ENCODE data around the gene DSPP.

The DSPP gene

DNA sequence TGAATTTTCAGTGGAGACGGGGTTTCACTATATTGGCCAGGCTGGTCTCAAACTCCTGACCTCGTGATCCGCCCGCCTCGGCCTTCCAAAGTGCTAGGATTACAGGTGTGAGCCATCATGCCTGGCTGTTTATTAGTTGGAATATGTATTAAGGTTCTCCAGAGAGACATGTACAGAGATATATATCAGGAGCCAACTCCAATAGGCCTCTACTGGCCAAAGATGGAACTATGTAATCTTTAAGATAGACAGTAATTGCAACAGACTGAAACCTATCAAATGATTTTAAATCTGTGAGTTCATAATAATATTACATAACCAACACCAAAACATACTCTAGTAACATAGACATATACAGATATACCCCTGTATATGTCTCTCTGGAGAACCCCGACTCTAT lies 36.0 kb downstream of the DSPP start:
- ATAC-seq, result 0 out of 3 replicates have a peak, but pooled peaks have one; percentile 35
- TF ChIP-seq TCF4 (CRISPR knock-in tag; IDR thresholded peaks at IDR 0.05; ENCODE audit: borderline replicate concordance) (no peak), BACH2 (CRISPR knock-in tag; IDR thresholded peaks at IDR 0.05; ENCODE audit: borderline replicate concordance) (no peak), ZFP3 (CRISPR knock-in tag; IDR thresholded peaks at IDR 0.05) (no peak), ZNF70 (CRISPR knock-in tag; IDR thresholded peaks at IDR 0.05) (no peak), SNAI2 (CRISPR knock-in tag; IDR thresholded peaks at IDR 0.05) (no peak), GLIS3 (CRISPR knock-in tag; IDR thresholded peaks at IDR 0.05) (no peak), ZNF8 (CRISPR knock-in tag; IDR thresholded peaks at IDR 0.05) (no peak), OSR1 (CRISPR knock-in tag; IDR thresholded peaks at IDR 0.05) (no peak), RARB (CRISPR knock-in tag; IDR thresholded peaks at IDR 0.05) (no peak), PPARA (CRISPR knock-in tag; IDR thresholded peaks at IDR 0.05; ENCODE audit: borderline replicate concordance) (no peak), CSDC2 (CRISPR knock-in tag; IDR thresholded peaks at IDR 0.05) (no peak), ARNTL (CRISPR knock-in tag; IDR thresholded peaks at IDR 0.05; ENCODE audit: borderline replicate concordance, low read depth) (no peak), ESRRG (CRISPR knock-in tag; IDR thresholded peaks at IDR 0.05) (no peak), ISL1 (CRISPR knock-in tag; IDR thresholded peaks at IDR 0.05) (no peak)
- TF ChIP-seq, protein P1, sequence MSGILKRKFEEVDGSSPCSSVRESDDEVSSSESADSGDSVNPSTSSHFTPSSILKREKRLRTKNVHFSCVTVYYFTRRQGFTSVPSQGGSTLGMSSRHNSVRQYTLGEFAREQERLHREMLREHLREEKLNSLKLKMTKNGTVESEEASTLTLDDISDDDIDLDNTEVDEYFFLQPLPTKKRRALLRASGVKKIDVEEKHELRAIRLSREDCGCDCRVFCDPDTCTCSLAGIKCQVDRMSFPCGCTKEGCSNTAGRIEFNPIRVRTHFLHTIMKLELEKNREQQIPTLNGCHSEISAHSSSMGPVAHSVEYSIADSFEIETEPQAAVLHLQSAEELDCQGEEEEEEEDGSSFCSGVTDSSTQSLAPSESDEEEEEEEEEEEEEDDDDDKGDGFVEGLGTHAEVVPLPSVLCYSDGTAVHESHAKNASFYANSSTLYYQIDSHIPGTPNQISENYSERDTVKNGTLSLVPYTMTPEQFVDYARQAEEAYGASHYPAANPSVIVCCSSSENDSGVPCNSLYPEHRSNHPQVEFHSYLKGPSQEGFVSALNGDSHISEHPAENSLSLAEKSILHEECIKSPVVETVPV (CRISPR knock-in tag; IDR thresholded peaks at IDR 0.05), result no peak
- TF ChIP-seq, protein P2, sequence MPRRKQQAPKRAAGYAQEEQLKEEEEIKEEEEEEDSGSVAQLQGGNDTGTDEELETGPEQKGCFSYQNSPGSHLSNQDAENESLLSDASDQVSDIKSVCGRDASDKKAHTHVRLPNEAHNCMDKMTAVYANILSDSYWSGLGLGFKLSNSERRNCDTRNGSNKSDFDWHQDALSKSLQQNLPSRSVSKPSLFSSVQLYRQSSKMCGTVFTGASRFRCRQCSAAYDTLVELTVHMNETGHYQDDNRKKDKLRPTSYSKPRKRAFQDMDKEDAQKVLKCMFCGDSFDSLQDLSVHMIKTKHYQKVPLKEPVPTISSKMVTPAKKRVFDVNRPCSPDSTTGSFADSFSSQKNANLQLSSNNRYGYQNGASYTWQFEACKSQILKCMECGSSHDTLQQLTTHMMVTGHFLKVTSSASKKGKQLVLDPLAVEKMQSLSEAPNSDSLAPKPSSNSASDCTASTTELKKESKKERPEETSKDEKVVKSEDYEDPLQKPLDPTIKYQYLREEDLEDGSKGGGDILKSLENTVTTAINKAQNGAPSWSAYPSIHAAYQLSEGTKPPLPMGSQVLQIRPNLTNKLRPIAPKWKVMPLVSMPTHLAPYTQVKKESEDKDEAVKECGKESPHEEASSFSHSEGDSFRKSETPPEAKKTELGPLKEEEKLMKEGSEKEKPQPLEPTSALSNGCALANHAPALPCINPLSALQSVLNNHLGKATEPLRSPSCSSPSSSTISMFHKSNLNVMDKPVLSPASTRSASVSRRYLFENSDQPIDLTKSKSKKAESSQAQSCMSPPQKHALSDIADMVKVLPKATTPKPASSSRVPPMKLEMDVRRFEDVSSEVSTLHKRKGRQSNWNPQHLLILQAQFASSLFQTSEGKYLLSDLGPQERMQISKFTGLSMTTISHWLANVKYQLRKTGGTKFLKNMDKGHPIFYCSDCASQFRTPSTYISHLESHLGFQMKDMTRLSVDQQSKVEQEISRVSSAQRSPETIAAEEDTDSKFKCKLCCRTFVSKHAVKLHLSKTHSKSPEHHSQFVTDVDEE (CRISPR knock-in tag; IDR thresholded peaks at IDR 0.05), result no peak
- TF ChIP-seq, protein P3, sequence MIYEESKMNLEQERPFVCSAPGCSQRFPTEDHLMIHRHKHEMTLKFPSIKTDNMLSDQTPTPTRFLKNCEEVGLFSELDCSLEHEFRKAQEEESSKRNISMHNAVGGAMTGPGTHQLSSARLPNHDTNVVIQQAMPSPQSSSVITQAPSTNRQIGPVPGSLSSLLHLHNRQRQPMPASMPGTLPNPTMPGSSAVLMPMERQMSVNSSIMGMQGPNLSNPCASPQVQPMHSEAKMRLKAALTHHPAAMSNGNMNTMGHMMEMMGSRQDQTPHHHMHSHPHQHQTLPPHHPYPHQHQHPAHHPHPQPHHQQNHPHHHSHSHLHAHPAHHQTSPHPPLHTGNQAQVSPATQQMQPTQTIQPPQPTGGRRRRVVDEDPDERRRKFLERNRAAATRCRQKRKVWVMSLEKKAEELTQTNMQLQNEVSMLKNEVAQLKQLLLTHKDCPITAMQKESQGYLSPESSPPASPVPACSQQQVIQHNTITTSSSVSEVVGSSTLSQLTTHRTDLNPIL (CRISPR knock-in tag; IDR thresholded peaks at IDR 0.05; ENCODE audit: low read depth), result no peak

DNA sequence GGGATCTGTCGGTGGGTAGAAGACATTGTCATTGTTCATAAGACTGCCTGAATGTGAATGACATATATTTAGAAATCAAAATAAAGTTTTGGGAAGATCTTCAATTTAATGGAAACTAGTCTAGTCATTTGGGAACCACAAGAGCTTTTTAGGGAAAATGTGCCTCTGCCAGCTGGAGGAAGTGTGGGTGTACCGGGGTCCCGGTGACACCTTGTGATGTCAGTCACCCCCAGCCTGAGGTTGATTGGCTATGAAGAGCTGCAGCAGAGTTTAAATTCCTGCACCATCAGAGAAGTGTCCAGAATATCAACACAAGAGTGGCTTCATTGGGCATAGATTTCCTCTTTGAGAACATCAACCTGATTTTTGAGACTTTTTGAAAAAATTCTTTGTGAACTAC lies 41.7 kb downstream of the DSPP start, which contains the start of gene DMP1:
DMP1 (plus strand) TSS at position 301 of the 400 bp plus-strand sequence. CDS start 6,213 bp downstream, outside the sequence.
- ATAC-seq, result no peak
- TF ChIP-seq, protein P3 (CRISPR knock-in tag; IDR thresholded peaks at IDR 0.05; ENCODE audit: low read depth), result no peak
- no peak for TF ChIP-seq BACH2 (CRISPR knock-in tag; IDR thresholded peaks at IDR 0.05; ENCODE audit: borderline replicate concordance)
- TF ChIP-seq ARNTL (CRISPR knock-in tag; IDR thresholded peaks at IDR 0.05; ENCODE audit: borderline replicate concordance, low read depth), result no peak
- TF ChIP-seq, protein P1 (CRISPR knock-in tag; IDR thresholded peaks at IDR 0.05), result no peak
- TF ChIP-seq, protein P4, sequence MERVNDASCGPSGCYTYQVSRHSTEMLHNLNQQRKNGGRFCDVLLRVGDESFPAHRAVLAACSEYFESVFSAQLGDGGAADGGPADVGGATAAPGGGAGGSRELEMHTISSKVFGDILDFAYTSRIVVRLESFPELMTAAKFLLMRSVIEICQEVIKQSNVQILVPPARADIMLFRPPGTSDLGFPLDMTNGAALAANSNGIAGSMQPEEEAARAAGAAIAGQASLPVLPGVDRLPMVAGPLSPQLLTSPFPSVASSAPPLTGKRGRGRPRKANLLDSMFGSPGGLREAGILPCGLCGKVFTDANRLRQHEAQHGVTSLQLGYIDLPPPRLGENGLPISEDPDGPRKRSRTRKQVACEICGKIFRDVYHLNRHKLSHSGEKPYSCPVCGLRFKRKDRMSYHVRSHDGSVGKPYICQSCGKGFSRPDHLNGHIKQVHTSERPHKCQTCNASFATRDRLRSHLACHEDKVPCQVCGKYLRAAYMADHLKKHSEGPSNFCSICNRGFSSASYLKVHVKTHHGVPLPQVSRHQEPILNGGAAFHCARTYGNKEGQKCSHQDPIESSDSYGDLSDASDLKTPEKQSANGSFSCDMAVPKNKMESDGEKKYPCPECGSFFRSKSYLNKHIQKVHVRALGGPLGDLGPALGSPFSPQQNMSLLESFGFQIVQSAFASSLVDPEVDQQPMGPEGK (CRISPR knock-in tag; IDR thresholded peaks at IDR 0.05; ENCODE audit: borderline replicate concordance), result no peak
- no peak for TF ChIP-seq TOX (CRISPR knock-in tag; IDR thresholded peaks at IDR 0.05; ENCODE audit: borderline replicate concordance)
- no peak for TF ChIP-seq OSR1 (CRISPR knock-in tag; IDR thresholded peaks at IDR 0.05)
- no peak for TF ChIP-seq ZNF70 (CRISPR knock-in tag; IDR thresholded peaks at IDR 0.05)
- TF ChIP-seq TCF4 (CRISPR knock-in tag; IDR thresholded peaks at IDR 0.05; ENCODE audit: borderline replicate concordance), result no peak
- no peak for TF ChIP-seq ZNF8 (CRISPR knock-in tag; IDR thresholded peaks at IDR 0.05)
- no peak for TF ChIP-seq ISL1 (CRISPR knock-in tag; IDR thresholded peaks at IDR 0.05)
- no peak for TF ChIP-seq PPARA (CRISPR knock-in tag; IDR thresholded peaks at IDR 0.05; ENCODE audit: borderline replicate concordance)
- TF ChIP-seq ZNF565 (CRISPR knock-in tag; conservative IDR thresholded peaks at IDR 0.05; ENCODE audit: low read depth), result no peak
- TF ChIP-seq GLIS3 (CRISPR knock-in tag; IDR thresholded peaks at IDR 0.05), result no peak
- no peak for TF ChIP-seq ZFP30 (CRISPR knock-in tag; IDR thresholded peaks at IDR 0.05)
- no peak for TF ChIP-seq SNAI2 (CRISPR knock-in tag; IDR thresholded peaks at IDR 0.05)
- no peak for TF ChIP-seq RARB (CRISPR knock-in tag; IDR thresholded peaks at IDR 0.05)

All from SK-N-SH treated with all-trans-retinoic acid at 6 μM for 48 hours (cell line).